GM12801 (cell line): ENCODE measurements around the gene RNF167.

Experiments used
- TF ChIP-seq, protein P1 (sequence below): IDR thresholded peaks from one replicate; pipeline ENCODE4 v1.5.1; 2011; ENCODE audit warnings: control low read depth; ENCODE audit not compliant: insufficient read length; ENCODE audit errors: extremely low read depth

The RNF167 gene

DNA sequence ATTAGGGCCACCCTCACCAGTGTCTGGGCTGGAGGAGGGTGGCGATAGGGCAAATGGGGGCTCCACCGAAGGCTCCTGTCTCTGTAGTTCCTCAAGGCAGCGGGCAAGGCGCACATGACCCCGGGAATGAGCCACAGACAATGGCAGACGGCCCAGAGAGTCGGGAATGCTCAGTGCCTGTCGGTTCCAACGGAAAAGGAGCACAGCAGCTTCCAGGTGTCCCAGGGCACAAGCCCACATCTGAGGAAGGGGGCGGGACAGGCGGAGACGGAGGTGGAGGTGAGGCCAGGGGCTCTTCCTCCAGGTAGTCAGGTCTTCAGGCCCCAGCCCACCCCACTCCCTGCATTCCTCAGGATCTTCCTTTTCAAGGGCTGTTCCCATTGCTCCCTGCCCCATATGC, 32.7 kb downstream of the RNF167 start:
- TF ChIP-seq, protein P1, sequence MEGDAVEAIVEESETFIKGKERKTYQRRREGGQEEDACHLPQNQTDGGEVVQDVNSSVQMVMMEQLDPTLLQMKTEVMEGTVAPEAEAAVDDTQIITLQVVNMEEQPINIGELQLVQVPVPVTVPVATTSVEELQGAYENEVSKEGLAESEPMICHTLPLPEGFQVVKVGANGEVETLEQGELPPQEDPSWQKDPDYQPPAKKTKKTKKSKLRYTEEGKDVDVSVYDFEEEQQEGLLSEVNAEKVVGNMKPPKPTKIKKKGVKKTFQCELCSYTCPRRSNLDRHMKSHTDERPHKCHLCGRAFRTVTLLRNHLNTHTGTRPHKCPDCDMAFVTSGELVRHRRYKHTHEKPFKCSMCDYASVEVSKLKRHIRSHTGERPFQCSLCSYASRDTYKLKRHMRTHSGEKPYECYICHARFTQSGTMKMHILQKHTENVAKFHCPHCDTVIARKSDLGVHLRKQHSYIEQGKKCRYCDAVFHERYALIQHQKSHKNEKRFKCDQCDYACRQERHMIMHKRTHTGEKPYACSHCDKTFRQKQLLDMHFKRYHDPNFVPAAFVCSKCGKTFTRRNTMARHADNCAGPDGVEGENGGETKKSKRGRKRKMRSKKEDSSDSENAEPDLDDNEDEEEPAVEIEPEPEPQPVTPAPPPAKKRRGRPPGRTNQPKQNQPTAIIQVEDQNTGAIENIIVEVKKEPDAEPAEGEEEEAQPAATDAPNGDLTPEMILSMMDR, result no peak

DNA sequence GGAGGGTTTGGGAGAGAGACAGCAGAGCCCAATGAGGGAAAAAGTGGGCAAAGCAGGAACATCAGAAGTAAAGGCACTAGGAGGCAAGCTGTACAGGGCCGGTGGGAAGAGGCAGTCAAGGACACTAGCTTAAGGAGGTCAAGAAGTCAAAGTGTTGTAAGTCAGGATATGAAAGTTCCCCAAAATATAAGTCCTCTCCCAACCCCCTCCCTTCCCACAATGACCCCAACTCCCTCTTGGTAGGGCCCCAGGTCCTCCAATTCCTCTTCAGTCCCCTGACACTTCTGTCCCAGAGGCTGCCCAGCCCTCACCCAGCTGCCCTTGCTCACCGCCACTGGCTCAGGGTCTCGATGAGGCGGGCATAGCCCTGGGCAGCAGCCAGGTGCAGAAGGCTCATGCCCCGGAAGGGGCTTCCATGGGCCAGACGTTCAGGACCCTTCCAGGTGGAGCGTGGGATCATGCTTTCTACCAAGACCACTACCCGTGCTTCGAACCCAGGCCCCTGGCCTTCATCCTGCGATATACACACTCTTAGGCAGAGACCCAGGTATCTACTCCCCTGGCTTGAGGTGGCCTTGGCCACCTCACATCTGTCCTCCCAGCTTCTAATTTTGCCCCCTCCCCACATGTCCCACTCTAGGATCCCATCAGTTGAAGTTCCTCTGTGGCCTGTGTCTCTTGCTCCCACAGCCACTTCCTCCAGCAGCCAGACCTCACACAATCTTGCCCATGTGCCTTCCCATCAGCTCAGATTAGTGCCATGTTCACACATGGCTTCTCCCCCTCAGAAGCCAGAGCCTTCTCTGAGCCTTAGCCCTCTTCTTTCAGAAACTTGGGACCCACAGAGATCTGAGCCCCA, 33.4 kb downstream of the RNF167 start:
- TF ChIP-seq, protein P1, result no peak

DNA sequence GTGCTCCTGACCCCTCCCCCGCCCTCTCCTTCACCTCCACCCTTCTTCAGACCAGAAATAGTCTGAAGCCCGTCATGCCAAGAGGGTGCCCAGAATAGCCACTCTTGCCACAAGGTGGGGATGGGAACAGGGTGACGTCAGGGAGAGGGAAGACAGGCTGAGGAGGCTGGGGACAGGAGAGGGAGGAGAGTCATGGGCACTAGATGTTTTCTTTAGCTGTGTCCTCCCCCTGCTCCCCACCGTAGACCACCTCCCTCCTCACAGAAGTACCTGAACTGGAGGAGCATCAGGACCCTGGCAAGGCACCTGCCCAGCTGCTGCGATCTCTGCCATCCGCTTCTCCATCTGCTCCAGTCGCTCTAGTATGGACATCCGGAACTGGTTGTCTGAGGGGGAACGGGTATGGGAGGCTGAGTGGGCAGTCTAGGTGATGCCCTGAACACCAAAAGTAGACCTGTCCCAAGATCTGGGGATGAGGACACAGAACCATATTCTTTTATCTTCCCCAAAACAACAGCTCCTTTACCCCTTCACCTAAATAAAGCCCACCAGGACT, 34.1 kb downstream of the RNF167 start:
- TF ChIP-seq, protein P1, result no peak

DNA sequence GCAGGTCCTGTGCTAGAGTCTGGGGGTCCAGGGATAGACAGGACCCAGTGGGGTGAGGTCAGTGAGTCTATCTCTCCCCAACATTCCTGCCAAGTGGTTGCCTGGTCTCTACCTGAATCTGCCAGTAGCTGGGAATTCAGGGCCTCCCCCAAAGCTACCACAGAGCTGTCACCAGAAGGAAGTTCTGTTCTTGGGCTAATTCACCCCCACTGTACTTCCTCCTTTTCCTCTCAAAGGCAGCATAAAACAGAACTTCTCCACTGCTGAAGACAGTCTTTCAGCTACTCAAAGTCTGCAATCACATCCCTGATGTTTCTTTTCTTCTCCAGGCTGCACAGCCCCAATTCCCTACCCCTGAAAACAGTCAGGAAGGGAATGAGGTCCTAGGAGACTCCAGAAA, 38.7 kb downstream of the RNF167 start:
- TF ChIP-seq, protein P1, result no peak

DNA sequence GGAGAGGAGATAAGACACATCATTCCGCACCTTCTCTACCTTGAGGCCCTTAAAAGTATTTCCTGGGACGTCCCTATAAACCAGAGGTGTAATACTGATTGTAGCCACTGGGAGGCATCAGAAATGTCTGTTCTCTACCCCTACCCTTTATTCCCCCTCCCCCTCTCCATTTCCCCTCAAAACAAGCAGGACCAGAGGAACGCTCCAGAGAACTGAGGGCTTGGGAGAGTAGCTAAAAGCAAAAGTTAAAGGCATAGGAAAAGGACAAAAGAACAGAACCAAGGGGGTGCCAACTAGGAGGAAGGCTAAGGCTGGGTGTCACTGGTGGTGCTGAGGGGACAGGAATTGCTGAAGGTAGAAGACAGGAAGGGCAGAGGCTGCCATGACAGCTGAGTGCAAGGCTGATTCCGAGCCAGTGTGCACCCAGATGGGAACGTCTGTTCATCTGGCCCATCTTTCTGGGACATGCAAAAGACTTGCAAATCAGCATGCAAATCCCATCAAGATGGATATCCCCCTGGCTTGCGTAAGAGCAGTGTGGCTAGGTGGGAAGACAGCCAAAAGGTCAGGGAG, 40.7 kb downstream of the RNF167 start:
- TF ChIP-seq, protein P1, result no peak

DNA sequence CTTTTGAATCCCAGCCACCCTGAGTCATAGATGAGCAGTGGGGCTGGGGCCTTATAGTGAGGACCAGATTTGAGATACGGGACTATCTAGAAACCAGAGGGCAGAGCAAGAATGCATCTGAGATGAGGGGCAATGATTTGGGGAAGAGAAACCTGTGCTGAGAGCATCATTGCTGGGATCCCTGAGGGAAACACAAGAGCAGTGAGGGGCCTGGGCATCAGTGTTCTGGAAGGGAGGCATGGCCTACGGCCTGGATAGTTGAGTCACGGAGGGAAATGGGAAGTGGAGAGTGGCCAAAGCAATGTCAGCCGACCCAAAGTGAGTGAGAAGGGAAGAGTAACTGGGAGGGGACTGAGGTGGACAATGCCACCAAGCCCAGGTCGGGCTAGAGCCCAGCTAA, 42.2 kb downstream of the RNF167 start:
- TF ChIP-seq, protein P1, result no peak

DNA sequence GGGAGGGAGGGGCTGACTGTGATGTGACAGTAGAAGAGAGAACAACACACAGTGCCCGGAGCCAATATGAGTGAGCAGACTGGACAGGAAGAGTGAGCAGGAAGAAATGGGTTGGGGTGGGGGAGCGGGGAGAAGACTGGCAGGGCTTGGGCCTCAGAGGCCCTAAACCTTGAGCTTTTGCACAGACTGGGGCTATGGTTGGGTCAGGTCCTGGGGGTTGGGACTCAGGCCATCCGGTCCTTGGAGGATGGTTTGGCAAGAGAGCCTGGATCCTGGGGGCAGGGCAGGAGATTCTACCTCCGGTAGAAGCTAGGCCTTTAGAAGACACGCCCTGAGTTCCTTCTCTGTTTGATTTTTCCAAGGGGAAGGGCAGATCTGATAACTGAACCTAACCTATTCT, 46.3 kb downstream of the RNF167 start:
- TF ChIP-seq, protein P1, result no peak
